GM21528 (cell line): ENCODE data around the gene RBMX2.

Experiments used
- ATAC-seq: cut with Tn5 transposase; IDR thresholded peaks from one replicate; pipeline ENCODE4 v1.9.1; 2021; ENCODE audit warnings: mild to moderate bottlenecking, moderate library complexity; ENCODE audit not compliant: unreplicated experiment, low FRiP score

RBMX2 gene

GRCh38 chrX:130444641-130445336, 43.0 kb downstream of the RBMX2 start:
- ATAC-seq = no peak

- ATAC-seq = no peak
These were observed 45.2 kb downstream of the RBMX2 start for GRCh38 chrX:130446974-130447373.
